ENCODE measurements around the gene TUBAL3. TPM values are rescaled to one million over a fixed set of nuclear protein-coding genes. Genes with fewer than 3 reads are reported as not detected.

The TUBAL3 gene
- total and polyA plus RNA-seq, 2 of the 4 experiments (the other 2 are of a cell fraction), result not detected

DNA sequence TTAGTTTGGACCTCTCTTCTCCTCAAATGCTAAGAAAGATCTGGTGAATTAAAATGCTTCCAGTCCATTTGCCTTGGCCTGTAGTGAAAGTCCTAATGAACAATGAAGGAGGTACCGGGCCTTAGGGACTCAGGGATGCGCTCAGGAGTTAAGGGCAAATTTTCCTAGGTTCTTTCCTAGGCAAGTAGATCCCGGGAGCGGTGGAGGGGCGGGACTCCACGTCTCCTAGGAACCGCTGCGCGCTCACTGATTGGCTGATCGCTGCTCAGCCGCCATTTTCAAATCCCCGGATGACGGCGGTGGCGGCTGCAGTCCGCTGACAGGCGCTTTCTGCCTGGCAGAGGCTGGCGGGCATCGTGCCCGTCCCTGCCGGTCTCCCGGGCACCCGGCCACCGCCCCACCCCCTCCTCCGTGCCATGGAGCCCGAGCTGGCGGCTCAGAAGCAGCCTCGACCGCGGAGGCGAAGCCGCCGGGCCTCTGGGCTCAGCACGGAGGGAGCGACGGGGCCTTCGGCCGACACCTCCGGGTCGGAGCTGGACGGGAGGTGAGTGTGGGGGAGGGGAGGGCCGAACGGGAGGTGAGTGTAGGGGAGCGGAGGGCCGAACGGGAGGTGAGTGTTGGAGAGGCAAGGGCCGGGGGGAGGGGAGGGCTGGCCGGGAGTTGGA is 7.8 kb upstream of the TUBAL3 start, which contains the start of gene NET1:
Gene NET1, plus strand, starts transcription at position 281 of the 665 bp plus-strand sequence. Its CDS starts 136 bp downstream, at position 417.
- DNase-seq, result peak; percentile 81
- Histone ChIP-seq H3K4me2 (ENCODE audit: low read depth, low read length) (peak within 1 kb of the TSS; percentile 98), H3K27ac (ENCODE audit: insufficient read depth, low read length) (peak within 1 kb of the TSS; percentile 48; the same call in 1 of the 2 replicates), H2BK5ac (ENCODE audit: low read depth, low read length, poor library complexity, severe bottlenecking) (peak within 1 kb of the TSS; percentile 57), H3K23ac (ENCODE audit: low read depth, low read length) (peak within 1 kb of the TSS; percentile 63; the same call in 1 of the 2 replicates), H4K8ac (ENCODE audit: low read depth in 2 of 2, low read length in 2 of 2) (no peak within 1 kb of the TSS), H2AK5ac (ENCODE audit: low read depth, low read length) (no peak within 1 kb of the TSS), H3K14ac (replicated peaks; ENCODE audit: low read depth, low read length) (peak within 1 kb of the TSS; percentile 66; the same call in 1 of the 2 replicates), H3K4me1 (ENCODE audit: control insufficient read depth, insufficient read depth, low read length) (no peaks in the 10 kb centered on the region), H2BK120ac (ENCODE audit: low read depth, low read length) (no peak within 1 kb of the TSS), H2AFZ (replicated peaks; ENCODE audit: low read length, poor library complexity) (peak within 1 kb of the TSS; percentile 85), H2BK20ac (ENCODE audit: low read depth, low read length) (no peak within 1 kb of the TSS), H3K18ac (ENCODE audit: low read depth, low read length) (no peak within 1 kb of the TSS), H3K9me1 (ENCODE audit: insufficient read depth, low read length) (no peaks in the 10 kb centered on the region), H4K5ac (ENCODE audit: low read depth, low read length) (no peak within 1 kb of the TSS), H3K9me3 (ENCODE audit: control insufficient read depth, insufficient read depth, low read length) (no peaks in the 10 kb centered on the region; the same call in 1 of the 2 replicates), H2AK9ac (replicated peaks; ENCODE audit: low read depth, low read length, poor library complexity) (peak within 1 kb of the TSS; percentile 18), H4K20me1 (ENCODE audit: insufficient read depth, low read length) (no peaks in the 10 kb centered on the region), H3K4me3 (ENCODE audit: insufficient read depth, low read depth, low read length) (peak within 1 kb of the TSS; percentile 93), H4K91ac (ENCODE audit: insufficient read depth, low read depth, low read length) (no peak within 1 kb of the TSS), H2BK15ac (ENCODE audit: low read depth, low read length) (no peak within 1 kb of the TSS), H3K56ac (ENCODE audit: extremely low read depth, insufficient read depth, low read length) (peak within 1 kb of the TSS; percentile 8; the same call in 1 of the 2 replicates), H3K27me3 (ENCODE audit: control insufficient read depth, insufficient read depth, low read length) (no peaks in the 10 kb centered on the region), H3K36me3 (ENCODE audit: control insufficient read depth, insufficient read depth, low read length) (no peaks in the 10 kb centered on the region), H3K79me1 (ENCODE audit: low read depth in 1 of 2, low read length in 2 of 2) (peaks cover 17 to 21% of the 10 kb centered on the region in 2 experiments), H3K9ac (ENCODE audit: low read depth, low read length) (peak within 1 kb of the TSS; percentile 22), H3K4ac (ENCODE audit: low read depth, low read length) (no peak within 1 kb of the TSS)
- ChIA-PET CTCF (interaction anchor here (2.0 kb wide), 1 partner anchor 15 kb away, joined by 6 read pairs; no protein-coding TSS in a partner anchor), POLR2A (ENCODE audit: unreplicated experiment) (no interaction called here)
- in situ Hi-C loops (cut with MboI; ENCODE audit: low sequenced_read_pairs), result no loop called here
- intact Hi-C loops (cut with micrococcal nuclease), result no loop called here
- dilution Hi-C loops (cut with HindIII; ENCODE audit: low sequenced_read_pairs, unreplicated experiment), result no loop called here
- BruUV-seq (replicated peaks), result no TSS peak
- peak; percentile 99 for ATAC-seq (ENCODE audit: low read depth)
- WGBS, 2 experiments (ENCODE audit: extremely low coverage in 2 of 2, insufficient read length in 1 of 2), result 0% methylated on average over 6 of the region's 48 CpGs; no CpG with 5 or more reads in 1 of the 2 experiments
- TF ChIP-seq BHLHE40 (IDR thresholded peaks at IDR 0.05; ENCODE audit: low read depth, low read length) (no peak), SMC3 (IDR thresholded peaks at IDR 0.05; ENCODE audit: low read depth, low read length) (no peak), MXI1 (IDR thresholded peaks at IDR 0.05; ENCODE audit: borderline replicate concordance, low read depth, low read length) (peak; percentile 98), POLR2A (IDR thresholded peaks at IDR 0.05; ENCODE audit: low read depth, low read length) (no peak)
- TF ChIP-seq, protein P1, sequence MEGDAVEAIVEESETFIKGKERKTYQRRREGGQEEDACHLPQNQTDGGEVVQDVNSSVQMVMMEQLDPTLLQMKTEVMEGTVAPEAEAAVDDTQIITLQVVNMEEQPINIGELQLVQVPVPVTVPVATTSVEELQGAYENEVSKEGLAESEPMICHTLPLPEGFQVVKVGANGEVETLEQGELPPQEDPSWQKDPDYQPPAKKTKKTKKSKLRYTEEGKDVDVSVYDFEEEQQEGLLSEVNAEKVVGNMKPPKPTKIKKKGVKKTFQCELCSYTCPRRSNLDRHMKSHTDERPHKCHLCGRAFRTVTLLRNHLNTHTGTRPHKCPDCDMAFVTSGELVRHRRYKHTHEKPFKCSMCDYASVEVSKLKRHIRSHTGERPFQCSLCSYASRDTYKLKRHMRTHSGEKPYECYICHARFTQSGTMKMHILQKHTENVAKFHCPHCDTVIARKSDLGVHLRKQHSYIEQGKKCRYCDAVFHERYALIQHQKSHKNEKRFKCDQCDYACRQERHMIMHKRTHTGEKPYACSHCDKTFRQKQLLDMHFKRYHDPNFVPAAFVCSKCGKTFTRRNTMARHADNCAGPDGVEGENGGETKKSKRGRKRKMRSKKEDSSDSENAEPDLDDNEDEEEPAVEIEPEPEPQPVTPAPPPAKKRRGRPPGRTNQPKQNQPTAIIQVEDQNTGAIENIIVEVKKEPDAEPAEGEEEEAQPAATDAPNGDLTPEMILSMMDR (conservative IDR thresholded peaks at IDR 0.05; ENCODE audit: low read depth, low read length), result no peak
